Activated naive CD8-positive, alpha-beta T cell treated with anti-CD3 and anti-CD28 coated beads, Interleukin-2, amount 50 U/mL, for 16 hours (primary cell): ENCODE measurements around the gene FBXW11.
"Not testable (repeated sequence)": the region's sequence is repeated elsewhere in the genome, so short reads cannot be mapped to it uniquely, and the experiment has no call there.

ENCODE experiments used
- DNase-seq: peaks from one replicate; pipeline ENCODE4 v3.0.0-alpha.2; 2020; ENCODE audit warnings: low read depth, low spot score

FBXW11 gene

DNA sequence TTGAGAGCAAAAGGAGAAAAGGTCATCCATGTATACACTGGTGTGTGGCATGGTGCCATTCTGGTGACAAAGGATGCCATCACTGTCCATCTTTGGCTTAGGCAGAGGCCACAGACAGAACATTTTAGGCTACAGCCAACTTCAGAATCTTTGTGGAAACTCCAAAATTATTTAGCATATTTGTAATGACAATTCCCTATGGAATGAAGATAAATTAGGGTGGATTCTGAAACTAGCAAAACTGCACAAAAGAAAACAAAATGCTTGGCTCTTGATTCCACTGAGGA is 92.5 kb downstream of the FBXW11 start:
- no peak for DNase-seq

DNA sequence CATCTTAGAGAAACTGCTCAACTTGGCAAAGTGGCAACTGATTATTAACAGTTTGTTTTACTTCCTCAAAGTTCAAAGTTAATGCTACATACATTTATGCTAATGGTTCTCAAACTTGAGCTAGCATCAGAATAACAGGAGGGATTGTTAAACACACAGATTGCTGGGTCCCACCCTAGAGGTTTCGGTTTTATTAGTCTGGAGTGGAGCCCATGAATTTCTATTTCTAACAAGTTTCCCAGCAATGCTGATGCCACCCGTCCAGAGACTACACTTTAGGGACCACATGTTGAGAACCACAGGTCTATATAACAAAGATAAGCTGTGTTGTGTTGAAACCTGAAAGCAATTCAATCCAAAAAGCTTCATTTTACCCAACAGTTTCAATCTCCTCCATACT is 95.3 kb downstream of the FBXW11 start:
- no peak for DNase-seq

DNA sequence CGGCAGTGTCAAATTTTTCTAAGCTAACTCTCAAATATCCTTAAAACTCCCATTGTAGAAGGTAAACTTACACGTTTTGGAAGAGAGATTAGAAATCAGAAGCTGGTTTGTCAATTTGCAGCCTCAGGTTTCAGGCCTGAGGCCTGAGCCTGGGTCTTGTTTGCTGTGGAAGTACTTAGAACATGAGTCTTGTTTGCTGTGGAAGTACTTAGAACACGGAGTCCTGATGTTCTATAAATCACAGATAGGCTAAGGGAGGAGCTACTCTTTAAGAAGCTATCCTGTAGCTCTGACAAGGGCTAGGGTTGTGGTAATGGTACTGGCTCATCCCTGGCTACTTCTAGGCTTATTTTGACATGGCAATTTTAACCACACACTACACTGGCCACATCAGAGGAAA is 97.8 kb downstream of the FBXW11 start:
- DNase-seq: no peak

DNA sequence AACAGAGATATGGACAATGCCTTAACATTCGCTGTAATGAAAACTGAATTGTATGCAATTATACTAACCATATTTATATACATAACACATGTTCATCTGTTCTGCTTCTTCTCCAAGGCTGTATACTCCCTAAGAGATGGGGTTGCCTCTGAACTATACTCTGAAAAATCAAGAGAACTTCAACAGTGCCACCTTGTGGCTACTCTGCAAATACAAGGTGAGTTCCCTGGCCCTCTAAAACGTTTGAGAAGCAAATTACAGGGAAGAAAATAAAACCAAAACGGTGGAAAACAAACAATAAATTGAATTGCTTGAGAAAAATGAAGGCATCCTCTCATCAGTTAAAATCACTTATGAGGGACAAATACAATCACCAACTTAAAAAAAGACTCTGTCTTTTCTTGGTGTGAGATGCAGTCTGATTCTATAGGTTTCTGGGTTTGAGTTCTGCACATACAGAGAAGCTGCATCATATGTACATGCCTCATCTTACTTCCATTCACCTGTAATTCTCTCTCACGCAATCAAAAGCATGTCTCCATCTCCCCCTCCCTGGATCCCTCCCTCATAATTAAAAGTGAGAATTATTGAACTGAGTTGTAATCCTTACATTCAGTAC is 98.6 kb downstream of the FBXW11 start:
- no peak for DNase-seq

DNA sequence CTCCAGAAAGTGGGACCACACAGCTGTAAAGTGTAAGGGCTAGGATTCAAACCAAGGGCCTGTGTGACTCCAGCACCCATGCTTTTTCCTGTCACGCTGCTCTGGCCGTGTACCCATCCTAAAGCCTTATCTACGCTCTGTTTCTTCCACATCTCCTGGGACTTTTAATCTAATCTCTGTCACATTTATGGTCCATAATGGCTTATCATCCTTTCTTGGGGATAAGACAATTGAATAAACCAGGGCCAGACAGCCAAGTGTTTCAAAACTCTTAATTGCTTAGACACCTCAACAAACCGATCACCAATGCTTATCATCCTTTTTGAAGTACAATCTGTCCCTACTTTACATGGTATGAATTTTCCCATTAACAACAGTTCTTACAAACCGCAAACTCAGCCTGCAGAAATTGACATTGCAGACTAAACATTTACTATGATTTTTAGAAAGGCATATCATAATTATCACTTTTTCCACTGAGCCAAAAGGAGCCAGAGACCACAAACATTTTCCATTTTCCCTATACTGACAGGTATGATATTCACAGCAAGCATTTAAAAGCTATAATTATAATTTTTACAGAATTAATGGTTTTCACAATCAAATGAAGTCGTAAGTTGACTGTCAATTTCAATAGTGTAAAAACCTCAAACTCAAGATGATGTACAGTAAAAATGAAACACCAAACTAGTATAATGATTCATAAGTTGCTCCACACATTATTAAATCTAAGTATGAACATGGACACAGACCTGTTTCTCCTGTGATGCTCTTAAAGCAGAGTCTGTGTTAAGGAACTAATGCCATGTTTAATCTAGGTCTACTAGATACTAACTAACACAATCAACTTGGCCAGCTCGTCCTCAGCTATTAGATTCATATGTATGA is 99.5 kb downstream of the FBXW11 start:
- DNase-seq: no peak

DNA sequence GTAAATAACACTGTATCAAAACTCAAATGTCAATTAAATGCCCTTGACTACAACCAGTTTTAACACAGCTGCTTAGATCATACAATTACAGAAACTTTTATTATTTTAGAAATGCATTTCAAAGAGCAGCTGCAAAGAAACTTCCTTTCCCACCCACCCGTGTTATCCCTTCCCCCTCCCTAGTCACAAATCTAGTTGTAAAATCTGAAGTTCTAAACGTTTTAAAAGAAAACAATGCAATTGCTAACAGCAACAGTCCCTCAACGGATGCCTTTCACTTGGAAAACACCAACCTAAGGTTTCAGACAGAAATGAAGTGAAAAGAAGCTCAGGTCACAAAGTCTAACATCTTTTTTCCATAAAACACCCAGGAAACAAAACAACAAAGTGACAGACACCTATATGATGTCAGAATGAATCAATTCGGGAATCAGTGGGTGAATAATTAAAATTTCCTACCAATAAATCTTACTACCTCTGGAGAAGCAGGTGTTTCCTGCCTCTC is 100.3 kb downstream of the FBXW11 start:
- DNase-seq: no peak

DNA sequence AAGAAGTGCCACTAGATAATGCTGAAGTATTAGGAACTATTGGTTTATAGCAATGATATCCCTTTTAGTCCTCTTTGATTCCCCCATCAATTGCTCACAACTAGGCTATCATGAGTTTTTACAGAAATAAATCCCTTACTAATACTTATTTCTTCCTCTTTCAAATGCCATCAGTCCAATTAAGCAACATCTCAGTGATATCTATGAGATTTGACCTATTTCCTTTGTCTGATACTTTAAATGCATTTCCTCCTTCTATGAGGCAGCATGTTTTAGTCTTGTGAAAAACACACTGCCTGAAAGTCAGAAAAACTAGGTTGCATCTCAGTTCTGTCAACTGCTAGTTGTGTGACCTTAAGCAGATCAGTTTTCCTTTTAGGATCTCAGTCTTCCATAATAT is 101.6 kb downstream of the FBXW11 start:
- DNase-seq: no peak

DNA sequence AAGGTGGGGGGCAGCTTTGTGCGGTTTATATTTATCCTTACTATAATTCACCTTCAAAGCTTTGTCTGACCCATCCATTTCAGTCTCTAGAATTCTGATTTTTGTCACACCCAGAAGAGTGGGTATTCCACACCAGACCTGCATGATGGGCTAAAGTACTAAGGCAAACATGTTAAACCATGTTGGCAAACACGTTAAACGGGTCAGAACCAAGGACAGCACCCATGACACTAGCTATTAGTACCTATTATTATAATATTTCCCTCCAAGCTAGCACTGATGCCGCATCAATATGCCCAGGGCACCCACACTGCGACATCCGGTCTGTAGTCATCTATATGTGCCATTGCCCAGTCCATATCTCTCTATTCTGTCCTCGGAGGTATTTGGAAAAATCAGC is 104.7 kb downstream of the FBXW11 start:
- DNase-seq: no peak

DNA sequence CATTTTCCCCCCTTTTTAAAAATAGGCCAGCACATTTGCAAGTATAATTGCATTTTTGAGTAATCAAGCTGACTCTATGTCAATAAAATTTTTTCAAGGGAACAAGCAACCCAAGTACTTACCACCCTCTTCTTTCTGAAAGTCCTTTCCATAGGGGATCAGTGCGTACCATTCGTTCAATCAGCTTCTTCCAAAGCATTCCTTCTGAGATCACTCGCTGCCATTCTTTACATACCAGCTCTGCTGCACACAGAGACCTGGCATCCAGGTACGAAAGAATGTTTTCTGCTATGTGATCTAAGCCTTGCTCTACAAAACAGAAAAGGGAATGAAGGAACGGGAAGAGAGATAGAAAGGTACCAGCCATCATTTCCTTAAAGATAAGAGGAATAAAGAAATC is 106.6 kb downstream of the FBXW11 start:
- DNase-seq: no peak

DNA sequence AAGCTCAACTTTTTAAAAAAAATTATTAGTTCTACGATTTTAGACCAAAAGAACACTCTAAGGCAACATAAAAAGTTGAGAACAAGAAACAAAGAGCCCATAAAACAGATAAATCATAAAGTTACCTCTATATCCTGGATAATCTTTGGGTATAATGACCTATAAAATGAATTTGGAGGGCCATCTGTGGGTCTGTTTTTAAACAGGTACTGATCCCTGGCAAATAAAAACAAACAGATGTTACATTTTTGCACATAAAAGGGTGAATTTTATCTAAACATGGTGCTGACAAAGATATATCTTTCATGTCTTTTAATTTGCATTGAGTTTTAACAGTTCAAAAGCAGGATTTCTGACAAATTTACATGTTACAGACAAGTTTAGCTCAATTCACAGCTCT is 107.6 kb downstream of the FBXW11 start:
- DNase-seq: no peak

DNA sequence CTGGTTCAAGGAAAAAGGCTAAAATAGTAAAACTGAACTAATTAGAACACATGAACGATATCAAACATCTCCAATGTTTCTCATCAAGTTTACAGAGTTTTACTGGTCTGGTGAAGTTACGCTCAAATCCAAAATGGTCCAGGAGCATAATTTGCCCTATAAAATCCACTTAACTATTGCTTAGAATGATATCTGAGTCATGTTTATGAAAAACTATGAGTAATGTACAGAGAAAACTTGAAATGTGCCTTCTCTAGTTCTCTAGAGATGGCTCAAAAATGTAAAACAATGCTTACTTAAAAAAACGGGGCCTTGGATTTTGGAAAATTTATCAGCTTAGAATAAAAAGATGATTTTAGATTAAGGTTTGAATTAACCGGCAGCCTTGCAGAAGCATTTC is 108.1 kb downstream of the FBXW11 start:
- no peak for DNase-seq

DNA sequence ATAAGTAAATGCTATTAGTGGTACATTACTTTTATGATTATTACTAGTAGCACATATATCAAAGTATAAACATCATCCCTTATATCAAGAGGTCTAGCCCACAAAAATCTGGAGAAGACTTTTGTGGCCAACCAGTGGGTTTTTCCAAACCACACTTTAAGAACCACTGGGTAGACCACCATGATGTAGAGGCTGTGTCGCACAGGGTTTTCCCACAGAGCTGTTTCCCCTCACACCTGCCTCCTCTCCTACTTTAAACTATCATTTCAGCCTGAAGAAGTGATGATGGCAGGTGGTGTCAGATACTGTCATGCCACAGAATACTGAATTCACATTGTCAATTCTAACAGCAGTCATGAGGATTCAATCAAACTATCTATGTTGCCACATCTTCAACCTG is 109.2 kb downstream of the FBXW11 start:
- no peak for DNase-seq

DNA sequence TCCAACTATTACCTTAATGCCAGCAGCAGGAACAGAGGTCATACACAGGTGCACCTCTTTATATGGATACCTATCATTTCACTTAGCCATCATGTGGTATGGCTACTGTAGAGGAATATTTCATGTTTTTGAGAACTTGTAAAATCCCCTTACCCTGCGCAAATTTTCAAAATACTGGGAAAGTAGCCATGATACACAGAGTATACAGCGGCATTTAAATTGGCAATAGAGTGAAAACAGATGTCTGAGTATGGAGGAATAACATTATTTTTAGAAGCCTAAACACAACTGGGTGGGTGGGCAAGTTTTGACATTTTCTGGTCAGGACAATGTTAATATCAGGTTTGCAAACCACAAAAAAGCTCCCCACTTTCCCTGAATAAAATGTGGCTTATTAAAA is 111.4 kb downstream of the FBXW11 start:
- no peak for DNase-seq

DNA sequence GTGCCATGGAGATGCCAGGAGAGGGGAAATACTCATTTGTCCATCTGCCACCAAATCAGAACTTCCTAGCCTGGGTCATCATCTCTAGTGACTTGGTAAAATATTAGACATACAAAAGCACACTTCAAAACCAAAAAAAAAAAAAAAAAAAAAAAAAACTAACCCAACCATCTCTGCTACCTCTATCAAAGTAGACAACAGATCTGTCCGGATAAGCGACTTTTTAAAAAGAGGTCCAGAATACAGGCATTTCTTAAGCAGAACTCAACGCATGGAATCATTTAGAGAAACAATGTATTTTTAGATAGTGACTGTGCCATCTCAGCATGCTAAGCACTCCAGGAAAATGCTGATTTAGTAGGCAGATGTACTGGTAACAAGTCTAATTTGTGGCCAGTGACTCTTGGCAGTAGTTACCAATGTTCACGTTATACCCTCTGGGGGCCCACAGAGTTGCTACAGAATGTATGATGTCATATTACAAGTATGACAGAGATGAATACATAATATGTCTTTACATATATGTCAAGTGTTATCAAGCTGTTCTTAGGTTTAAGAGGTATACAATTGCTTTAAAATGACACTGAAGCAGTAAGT is 113.0 kb downstream of the FBXW11 start:
- no peak for DNase-seq

DNA sequence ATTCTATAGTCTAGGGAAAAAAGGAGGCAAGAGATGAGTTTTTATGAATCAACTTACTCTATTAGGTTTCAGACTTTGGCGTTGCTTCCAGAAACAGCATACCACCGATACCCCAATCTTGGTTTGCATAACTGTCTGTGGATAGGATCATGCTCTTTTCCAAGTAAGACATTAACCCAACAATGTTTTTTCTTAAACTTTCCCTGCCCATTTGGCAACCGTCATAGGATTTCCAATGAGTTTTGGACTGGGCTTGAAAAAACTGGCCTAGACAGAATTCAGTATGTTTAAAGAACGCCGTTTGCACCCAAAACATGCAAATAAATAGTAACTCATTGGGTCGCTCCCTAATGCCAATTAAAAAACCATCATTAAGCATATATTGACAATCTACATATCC is 114.8 kb downstream of the FBXW11 start:
- no peak for DNase-seq

DNA sequence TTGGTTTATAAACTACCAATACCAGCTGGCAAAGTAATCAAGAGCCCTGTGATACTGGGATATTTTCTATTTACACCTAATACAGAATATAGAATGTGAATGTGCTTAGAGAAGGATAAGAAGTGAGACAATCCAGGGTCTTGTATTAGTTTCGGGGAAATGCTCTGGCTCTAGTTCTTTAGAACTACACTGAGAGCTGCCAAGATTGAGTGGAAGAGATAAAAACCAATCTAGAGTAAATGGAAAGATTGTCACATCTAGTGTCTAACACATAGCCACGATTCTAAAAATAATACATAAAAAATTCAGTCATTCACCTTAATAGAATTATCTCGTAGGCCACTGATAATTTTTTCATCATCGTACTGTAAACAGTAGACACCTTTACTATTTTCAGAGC is 115.3 kb downstream of the FBXW11 start:
- no peak for DNase-seq

DNA sequence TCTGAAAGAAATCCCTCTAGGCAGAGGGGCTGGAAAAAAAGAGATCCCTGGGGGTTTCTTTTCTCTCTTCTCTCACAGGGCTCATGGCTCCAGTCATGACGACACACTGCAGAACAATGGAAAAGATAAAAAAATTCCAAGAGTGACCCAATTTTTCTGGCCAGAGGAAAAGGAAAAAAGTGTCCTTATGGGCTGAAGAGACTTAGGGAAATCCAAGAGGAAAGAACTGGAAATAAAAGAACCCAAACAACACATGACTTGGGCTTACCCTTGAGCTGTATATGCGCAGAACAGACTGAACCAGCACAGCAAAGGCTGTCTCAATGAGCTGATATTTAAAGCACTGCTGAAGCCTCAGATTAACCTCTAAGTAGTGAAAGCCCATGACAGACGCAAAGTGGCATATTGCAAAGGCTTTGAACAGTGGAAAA is 118.4 kb downstream of the FBXW11 start:
- DNase-seq: no peak

DNA sequence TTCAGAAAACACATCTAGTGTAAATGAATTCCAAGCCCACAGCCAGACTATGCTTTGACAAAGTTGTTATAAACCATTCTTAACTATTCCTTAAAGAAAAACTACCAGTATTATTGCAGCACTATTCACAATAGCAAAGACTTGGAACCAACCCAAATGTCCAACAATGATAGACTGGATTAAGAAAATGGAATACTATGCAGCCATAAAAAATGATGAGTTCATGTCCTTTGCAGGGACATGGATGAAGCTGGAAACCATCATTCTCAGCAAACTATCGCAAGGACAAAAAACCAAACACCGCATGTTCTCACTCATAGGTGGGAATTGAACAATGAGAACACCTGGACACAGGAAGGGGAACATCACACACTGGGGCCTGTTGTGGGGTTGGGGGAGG is 120.4 kb downstream of the FBXW11 start:
- not testable (repeated sequence) for DNase-seq

DNA sequence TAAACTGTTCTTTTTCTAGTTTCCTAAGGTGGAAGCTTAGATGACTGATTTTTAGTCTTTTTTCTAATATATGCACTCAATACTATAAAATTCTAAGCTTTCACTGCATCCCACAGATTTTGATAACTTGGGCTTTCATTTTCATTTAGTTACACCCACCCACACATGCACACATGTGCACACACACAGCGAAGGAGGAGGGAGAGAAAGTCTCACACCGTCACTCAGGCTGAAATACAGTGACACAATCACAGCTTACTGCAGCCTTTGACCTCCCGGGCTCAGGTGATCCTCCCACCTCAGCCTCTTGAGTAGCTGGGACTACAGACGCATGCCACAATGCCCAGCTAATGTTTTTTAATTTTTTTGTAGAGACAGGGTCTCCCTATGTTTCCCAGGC is 124.3 kb downstream of the FBXW11 start:
- no peak for DNase-seq

DNA sequence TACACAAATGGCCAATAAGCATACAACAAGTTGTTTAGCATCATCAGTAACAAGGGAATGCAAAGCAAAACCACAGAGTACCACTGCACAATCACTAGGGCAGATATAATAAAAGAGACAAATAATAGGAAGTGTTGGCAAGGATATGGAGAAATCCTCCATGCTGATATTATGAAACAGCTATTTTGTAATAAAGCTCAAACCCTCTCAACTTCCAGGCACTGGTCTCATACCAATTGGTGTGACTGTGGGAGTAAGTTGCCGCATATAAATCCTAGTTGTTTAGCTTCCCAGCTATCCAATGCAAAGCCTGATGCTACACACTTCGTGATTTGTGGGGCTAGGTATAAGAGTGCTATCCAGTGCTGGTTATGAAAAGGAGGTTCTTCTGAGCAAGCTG is 132.2 kb downstream of the FBXW11 start:
- no peak for DNase-seq

DNA sequence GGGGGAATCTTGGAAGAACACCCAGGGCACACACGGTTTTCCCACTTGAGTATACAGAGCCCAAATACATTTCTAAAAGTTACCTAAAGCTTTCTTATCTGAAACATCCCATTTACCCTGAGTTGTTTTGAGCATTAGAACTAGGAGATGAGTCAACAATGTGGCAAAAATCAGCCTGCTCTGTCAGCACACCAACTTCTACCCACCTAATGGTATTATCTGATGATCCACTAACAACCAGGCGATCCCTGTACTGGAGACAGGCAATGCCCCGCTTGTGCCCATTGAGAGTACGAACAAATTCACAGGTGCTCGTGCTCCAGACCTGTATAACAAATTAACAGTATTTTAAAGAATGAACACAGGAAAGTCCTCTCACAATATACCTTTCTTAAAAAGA is 133.8 kb downstream of the FBXW11 start:
- DNase-seq: no peak

DNA sequence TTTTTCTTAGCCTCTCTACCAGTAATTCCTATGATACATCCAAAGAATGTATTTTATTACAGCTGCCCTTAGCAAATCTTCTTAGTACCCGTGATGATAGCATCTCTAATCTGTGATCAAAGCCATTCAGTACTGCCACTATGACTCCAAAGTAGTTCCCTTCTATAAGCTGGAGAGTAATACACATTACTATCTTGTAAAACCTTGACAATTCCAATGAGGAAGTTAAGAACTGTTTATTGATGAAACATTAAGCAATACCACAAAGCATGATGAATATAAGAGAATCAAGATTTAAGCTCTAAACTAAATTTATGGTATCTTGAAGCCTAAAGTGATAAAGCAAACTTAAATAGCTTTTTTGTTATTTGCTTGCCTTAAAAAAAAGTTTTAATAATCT is 134.7 kb downstream of the FBXW11 start:
- DNase-seq: no peak

DNA sequence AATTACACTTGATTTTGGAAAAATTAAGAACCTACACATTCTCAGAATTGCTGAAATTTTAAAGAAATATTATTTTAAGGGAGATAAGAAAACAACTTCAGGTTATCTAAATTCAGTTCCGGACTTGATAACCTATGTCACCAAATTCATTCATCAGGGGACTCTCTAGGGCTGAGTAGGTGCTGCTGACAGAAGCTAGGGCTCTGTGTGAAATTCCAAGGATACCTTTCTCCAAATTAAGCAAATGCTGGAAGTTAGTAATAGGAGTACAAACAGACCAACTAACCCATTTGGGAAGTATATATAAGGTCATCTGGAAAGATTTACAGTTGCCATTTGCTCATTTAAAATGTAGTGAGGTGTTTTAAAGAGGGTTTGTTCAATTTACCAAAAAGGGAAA is 136.5 kb downstream of the FBXW11 start:
- no peak for DNase-seq
